ENCODE measurements around the gene CBLB. TPM values are rescaled to one million over a fixed set of nuclear protein-coding genes. Genes with fewer than 3 reads are reported as not detected.

The CBLB gene
- total and polyA plus RNA-seq, 2 experiments from 2014 or later = 20.5 to 47.7 TPM

DNA sequence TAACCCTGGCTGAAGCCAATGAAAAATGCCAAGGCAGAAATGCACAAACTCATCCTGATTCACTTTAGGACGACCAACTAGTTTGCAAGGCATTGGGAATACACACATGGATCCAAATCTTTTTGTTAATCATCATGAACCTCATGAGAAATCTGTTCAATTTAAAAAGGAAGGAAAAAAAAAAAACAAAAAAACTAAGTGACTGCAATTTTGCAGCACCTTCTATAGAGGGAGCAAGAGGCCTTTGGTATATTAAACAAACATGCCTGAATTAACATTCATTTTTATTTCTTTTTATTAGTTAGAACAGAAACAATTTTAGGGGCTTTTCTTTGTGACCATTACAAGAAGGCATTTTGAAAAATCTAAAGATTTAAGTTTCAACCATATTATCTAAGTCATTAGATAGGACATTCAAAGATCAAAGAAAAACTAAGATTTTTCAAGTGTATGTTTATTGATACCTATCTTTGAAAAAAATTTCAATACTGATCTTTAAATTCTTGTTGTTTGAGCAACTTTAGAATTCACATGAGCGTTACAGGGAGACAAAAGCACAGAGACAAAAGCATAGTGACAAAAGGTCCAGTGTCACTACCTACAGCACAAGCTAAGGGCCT, 182.4 kb downstream of the CBLB start:
- no peaks in the 10 kb centered on the region for H3K4me1 Mint-ChIP-seq
- H3K36me3 Mint-ChIP-seq (ENCODE audit: low read depth) = peaks cover 16% of the 10 kb centered on the region; the same call in 2 of the 3 replicates
- DNase-seq (ENCODE audit: low spot score) (peak; percentile 49), ATAC-seq (no peak)
- H3K4me3 ChIP-seq = no peak overlapping the region
- no peak overlapping the region for H3K4me3 Mint-ChIP-seq
- TF ChIP-seq ZNF114 (CRISPR knock-in tag; IDR thresholded peaks at IDR 0.05) (no peak), JUNB (IDR thresholded peaks at IDR 0.05; ENCODE audit: unreplicated experiment) (no peak), EZH2phosphoT487 (IDR thresholded peaks at IDR 0.05; ENCODE audit: unreplicated experiment) (no peak), ZNF331 (CRISPR knock-in tag; IDR thresholded peaks at IDR 0.05; ENCODE audit: low read depth) (no peak), NANOG (IDR thresholded peaks at IDR 0.05; ENCODE audit: borderline replicate concordance) (no peak), EZH2 (IDR thresholded peaks at IDR 0.05; ENCODE audit: low read depth, unreplicated experiment) (no peak)
- TF ChIP-seq, protein P1, sequence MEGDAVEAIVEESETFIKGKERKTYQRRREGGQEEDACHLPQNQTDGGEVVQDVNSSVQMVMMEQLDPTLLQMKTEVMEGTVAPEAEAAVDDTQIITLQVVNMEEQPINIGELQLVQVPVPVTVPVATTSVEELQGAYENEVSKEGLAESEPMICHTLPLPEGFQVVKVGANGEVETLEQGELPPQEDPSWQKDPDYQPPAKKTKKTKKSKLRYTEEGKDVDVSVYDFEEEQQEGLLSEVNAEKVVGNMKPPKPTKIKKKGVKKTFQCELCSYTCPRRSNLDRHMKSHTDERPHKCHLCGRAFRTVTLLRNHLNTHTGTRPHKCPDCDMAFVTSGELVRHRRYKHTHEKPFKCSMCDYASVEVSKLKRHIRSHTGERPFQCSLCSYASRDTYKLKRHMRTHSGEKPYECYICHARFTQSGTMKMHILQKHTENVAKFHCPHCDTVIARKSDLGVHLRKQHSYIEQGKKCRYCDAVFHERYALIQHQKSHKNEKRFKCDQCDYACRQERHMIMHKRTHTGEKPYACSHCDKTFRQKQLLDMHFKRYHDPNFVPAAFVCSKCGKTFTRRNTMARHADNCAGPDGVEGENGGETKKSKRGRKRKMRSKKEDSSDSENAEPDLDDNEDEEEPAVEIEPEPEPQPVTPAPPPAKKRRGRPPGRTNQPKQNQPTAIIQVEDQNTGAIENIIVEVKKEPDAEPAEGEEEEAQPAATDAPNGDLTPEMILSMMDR (conservative IDR thresholded peaks at IDR 0.05; ENCODE audit: low read depth in 2 of 2) = peak in 1 of 2 experiments; percentile 89; a peak in 3 of 4 replicates
- no peaks in the 10 kb centered on the region for H3K4me1 ChIP-seq (ENCODE audit: insufficient read depth)
- no peaks in the 10 kb centered on the region for H3K36me3 ChIP-seq (ENCODE audit: insufficient read depth)
- no peaks in the 10 kb centered on the region for H4K20me1 ChIP-seq (replicated peaks; ENCODE audit: insufficient read depth)
- no peak overlapping the region for H2AFZ ChIP-seq
- no peaks in the 10 kb centered on the region for H3K9me2 ChIP-seq (ENCODE audit: insufficient read depth)
- H3K27ac ChIP-seq (ENCODE audit: low read depth) = no peak overlapping the region
- no peak overlapping the region for H3K4me2 ChIP-seq
- no peak overlapping the region for H3K27ac Mint-ChIP-seq
- no peaks in the 10 kb centered on the region for H3K79me2 ChIP-seq (replicated peaks; ENCODE audit: insufficient read depth)
- H3K27me3 ChIP-seq (ENCODE audit: insufficient read depth) = no peaks in the 10 kb centered on the region
- H3K27me3 Mint-ChIP-seq (ENCODE audit: insufficient read depth, low read depth, poor library complexity) = peaks cover 4% of the 10 kb centered on the region
- no peaks in the 10 kb centered on the region for H3F3A ChIP-seq (replicated peaks; ENCODE audit: low read depth)
- H3K9me3 Mint-ChIP-seq = no peaks in the 10 kb centered on the region

DNA sequence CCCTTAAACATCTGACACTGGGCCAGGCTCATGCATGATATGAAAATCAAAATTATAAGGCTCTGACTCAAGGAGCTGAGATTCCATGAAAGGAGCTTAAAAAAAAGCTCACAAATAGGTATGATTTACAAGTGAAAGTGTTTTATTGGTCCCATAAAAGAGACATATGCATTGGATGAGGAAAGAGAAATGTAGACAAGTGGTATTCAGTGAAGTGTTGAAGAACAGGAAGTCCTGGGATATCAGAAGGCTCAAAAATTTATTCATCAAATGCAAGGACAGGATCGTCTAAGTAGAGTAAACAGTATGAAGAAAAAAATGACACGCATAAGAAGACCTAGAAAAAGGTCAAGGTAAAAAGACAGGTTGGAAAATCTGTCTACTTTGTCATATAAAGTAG, 188.9 kb downstream of the CBLB start:
- Mint-ChIP-seq H3K4me1 (no peaks in the 10 kb centered on the region), H3K36me3 (ENCODE audit: low read depth) (peaks cover 28% of the 10 kb centered on the region; the same call in 2 of the 3 replicates), H3K27ac (no peak overlapping the region), H3K9me3 (no peaks in the 10 kb centered on the region), H3K27me3 (ENCODE audit: insufficient read depth, low read depth, poor library complexity) (peaks cover 5% of the 10 kb centered on the region), H3K4me3 (no peak overlapping the region)
- H3K79me2 ChIP-seq (replicated peaks; ENCODE audit: insufficient read depth) = no peaks in the 10 kb centered on the region
- no peak overlapping the region for H3K27ac ChIP-seq (ENCODE audit: low read depth)
- DNase-seq (ENCODE audit: low spot score) = no peak
- no peak overlapping the region for H3K4me3 ChIP-seq
- H3K36me3 ChIP-seq (ENCODE audit: insufficient read depth) = no peaks in the 10 kb centered on the region
- H3K4me1 ChIP-seq (ENCODE audit: insufficient read depth) = no peaks in the 10 kb centered on the region
- no peak for ATAC-seq
- no peaks in the 10 kb centered on the region for H3K27me3 ChIP-seq (ENCODE audit: insufficient read depth)
- no peak overlapping the region for H3K4me2 ChIP-seq
- H4K20me1 ChIP-seq (replicated peaks; ENCODE audit: insufficient read depth) = no peaks in the 10 kb centered on the region
- no peaks in the 10 kb centered on the region for H3K9me2 ChIP-seq (ENCODE audit: insufficient read depth)
- no peaks in the 10 kb centered on the region for H3F3A ChIP-seq (replicated peaks; ENCODE audit: low read depth)
- H2AFZ ChIP-seq = no peak overlapping the region
- TF ChIP-seq, protein P1 (conservative IDR thresholded peaks at IDR 0.05; ENCODE audit: low read depth in 2 of 2) = no peak
- TF ChIP-seq EZH2 (IDR thresholded peaks at IDR 0.05; ENCODE audit: low read depth, unreplicated experiment) (no peak), CREB1 (CRISPR knock-in tag; IDR thresholded peaks at IDR 0.05; ENCODE audit: low read depth) (no peak)
- TF ChIP-seq, protein P2, sequence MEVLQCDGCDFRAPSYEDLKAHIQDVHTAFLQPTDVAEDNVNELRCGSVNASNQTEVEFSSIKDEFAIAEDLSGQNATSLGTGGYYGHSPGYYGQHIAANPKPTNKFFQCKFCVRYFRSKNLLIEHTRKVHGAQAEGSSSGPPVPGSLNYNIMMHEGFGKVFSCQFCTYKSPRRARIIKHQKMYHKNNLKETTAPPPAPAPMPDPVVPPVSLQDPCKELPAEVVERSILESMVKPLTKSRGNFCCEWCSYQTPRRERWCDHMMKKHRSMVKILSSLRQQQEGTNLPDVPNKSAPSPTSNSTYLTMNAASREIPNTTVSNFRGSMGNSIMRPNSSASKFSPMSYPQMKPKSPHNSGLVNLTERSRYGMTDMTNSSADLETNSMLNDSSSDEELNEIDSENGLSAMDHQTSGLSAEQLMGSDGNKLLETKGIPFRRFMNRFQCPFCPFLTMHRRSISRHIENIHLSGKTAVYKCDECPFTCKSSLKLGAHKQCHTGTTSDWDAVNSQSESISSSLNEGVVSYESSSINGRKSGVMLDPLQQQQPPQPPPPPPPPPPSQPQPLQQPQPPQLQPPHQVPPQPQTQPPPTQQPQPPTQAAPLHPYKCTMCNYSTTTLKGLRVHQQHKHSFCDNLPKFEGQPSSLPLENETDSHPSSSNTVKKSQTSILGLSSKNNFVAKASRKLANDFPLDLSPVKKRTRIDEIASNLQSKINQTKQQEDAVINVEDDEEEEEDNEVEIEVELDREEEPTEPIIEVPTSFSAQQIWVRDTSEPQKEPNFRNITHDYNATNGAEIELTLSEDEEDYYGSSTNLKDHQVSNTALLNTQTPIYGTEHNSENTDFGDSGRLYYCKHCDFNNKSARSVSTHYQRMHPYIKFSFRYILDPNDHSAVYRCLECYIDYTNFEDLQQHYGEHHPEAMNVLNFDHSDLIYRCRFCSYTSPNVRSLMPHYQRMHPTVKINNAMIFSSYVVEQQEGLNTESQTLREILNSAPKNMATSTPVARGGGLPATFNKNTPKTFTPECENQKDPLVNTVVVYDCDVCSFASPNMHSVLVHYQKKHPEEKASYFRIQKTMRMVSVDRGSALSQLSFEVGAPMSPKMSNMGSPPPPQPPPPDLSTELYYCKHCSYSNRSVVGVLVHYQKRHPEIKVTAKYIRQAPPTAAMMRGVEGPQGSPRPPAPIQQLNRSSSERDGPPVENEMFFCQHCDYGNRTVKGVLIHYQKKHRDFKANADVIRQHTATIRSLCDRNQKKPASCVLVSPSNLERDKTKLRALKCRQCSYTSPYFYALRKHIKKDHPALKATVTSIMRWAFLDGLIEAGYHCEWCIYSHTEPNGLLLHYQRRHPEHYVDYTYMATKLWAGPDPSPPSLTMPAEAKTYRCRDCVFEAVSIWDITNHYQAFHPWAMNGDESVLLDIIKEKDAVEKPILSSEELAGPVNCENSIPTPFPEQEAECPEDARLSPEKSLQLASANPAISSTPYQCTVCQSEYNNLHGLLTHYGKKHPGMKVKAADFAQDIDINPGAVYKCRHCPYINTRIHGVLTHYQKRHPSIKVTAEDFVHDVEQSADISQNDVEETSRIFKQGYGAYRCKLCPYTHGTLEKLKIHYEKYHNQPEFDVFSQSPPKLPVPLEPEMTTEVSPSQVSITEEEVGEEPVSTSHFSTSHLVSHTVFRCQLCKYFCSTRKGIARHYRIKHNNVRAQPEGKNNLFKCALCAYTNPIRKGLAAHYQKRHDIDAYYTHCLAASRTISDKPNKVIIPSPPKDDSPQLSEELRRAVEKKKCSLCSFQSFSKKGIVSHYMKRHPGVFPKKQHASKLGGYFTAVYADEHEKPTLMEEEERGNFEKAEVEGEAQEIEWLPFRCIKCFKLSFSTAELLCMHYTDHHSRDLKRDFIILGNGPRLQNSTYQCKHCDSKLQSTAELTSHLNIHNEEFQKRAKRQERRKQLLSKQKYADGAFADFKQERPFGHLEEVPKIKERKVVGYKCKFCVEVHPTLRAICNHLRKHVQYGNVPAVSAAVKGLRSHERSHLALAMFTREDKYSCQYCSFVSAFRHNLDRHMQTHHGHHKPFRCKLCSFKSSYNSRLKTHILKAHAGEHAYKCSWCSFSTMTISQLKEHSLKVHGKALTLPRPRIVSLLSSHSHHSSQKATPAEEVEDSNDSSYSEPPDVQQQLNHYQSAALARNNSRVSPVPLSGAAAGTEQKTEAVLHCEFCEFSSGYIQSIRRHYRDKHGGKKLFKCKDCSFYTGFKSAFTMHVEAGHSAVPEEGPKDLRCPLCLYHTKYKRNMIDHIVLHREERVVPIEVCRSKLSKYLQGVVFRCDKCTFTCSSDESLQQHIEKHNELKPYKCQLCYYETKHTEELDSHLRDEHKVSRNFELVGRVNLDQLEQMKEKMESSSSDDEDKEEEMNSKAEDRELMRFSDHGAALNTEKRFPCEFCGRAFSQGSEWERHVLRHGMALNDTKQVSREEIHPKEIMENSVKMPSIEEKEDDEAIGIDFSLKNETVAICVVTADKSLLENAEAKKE (CRISPR knock-in tag; IDR thresholded peaks at IDR 0.05) = no peak

Data from GM23338 (cell line).